Fibroblast of skin of back (primary cell): Measurements from ENCODE around the gene LRRC37A3.
"Not testable (repeated sequence)": the region's sequence is repeated elsewhere in the genome, so short reads cannot be mapped to it uniquely, and the experiment has no call there.

Experiments used
- DNase-seq: peaks from one replicate; pipeline ENCODE4 v3.0.0-alpha.2; 2013

The LRRC37A3 gene

DNA sequence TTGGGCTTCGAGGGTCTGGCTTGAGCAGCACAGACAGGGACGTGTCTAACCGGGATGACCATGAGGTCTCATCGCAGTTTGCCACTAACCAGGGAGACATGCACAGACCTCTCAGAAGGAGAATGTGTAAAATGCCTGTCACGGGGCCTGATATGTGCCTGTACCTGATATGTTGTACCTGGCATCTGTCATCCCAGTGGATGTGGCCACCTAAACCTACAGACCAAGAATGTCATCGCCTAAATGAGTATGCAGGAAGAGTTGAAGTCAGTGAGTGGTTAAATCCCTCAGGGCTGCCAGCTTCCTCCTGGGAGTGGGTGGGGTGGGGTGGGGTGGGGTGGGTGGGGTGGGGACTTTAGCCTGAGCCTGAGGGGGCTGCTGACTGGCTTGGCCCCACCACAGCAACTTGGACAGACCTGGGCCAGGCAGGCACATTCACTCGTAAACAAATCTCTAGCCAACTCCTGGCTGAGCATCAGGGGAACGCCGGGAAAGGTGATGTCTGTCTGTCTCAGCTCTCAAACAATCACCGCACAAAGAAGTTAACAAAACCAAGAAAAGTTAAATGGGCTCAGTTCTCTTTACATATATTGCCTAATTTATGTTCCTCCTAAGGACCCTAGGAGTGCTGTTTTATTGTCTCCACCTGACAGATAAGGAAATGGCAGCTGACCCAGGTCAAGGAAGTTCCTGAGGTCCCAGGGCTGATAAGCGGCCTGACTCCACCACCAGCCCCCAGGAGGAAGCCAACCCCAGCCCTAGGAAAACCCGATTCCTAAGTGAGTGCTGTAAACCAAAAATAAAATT, 89.3 kb downstream of the LRRC37A3 start:
- not testable (repeated sequence) for DNase-seq

- DNase-seq, result not testable (repeated sequence)
Measured at GRCh38 chr17:64829068-64829467, 90.2 kb downstream of the LRRC37A3 start.

DNA sequence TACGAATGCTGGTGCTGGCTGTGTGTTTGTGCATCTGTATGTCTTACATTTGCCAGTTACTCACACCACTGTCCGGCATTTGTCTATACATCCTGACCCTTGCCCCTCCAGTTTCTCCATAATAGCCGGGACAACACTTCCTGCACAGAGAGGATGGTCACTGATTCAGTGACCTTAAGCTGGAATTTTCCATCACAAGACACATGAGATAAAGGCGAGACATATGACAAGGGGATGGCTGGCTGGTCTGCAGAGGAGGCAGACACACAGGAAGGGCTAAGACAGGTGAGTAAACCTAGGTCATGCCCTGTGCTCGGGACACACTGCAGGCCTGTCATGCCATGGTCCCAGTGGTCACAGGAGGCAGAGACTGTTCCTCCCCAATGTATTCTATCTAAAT, 100.4 kb downstream of the LRRC37A3 start:
- not testable (repeated sequence) for DNase-seq

- DNase-seq, result not testable (repeated sequence)
Measured at GRCh38 chr17:64815833-64816198, 103.5 kb downstream of the LRRC37A3 start.

DNA sequence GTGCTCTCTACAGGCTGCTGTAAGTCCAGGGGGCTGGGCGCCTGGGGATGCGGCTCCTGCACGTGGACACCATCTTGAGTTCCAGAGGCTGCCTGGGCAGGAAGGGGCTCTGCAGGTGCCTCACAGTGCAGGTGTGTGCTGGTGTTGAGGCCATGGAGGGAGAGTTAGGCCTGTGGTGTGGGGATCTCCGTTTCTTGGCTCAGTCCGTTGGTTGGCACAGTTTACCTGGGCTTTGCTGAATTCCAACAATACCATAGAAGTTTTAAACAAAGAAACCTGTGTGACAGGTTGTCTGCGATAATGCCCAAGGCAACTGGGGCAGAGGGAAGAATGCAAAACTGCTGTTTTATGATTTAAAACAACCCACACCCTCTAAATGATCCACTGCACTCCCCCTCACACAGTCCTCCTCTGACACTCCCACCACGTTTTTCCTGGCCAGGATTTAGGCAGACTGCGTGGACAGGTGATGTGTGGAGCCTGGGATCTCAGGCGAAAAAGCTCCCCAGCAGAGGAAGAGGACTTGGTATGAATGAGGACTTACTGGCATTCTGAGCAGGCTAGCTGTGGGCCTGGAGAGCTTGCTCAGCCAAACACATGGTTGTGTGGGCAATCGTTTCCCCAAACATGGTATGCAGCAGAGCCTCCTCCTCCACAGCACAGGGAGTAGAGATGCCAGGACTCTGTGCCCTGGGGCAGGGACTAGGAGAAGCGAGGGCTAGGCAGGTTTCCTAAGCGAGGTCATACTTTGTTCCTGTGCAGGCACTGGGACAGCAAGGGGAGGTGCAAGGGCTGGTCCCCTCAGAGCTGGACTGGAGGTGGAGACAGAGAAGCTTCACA, 104.1 kb downstream of the LRRC37A3 start:
- DNase-seq, result peak; percentile 4

DNA sequence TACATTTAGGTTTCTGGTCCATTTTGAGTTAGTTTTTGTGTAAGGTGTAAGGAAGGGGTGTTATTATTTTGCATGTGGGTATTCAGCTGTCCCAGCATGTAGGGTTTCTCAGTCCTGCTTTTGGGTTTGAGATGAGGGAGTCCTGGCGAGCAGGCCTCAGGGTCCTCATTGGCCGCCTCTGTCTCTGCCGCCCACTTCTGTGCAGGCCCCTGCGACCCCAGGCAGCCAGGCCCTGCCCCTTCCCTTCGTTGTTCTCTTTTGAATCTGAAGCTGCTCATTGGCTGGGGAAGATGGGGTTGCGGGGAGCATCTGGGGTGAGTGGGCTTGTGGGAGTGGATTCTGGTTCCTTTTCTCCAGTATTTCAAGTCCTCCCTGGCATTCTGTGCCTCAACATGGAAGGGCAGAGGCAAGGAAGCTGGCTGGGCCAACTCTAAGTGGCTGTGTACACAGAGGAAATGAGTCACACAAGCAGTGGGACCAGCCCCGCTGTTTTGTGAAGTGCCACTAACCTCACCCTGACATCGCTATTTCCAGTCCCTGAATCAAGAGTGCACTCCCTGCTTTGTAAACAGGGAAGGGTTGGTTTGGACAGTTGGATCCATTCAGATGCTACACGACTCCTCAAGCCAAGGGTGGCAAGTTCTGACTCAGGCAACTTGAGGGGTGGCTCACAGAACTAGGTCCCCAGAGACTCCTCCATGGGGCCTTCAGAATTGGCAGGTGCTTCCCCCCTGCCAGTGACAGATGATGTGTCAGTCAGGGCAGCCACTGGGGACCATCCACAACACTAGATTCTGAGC, 110.9 kb downstream of the LRRC37A3 start:
- DNase-seq, result peak; percentile 87
